Stimulated activated naive CD4-positive, alpha-beta T cell (primary cell): ENCODE measurements around the gene JSRP1.

ENCODE experiments used
- DNase-seq, 6 experiments: peaks; one replicate each; lab custom pipeline; 2025; lab: John Stamatoyannopoulos, UW

Gene JSRP1

DNA sequence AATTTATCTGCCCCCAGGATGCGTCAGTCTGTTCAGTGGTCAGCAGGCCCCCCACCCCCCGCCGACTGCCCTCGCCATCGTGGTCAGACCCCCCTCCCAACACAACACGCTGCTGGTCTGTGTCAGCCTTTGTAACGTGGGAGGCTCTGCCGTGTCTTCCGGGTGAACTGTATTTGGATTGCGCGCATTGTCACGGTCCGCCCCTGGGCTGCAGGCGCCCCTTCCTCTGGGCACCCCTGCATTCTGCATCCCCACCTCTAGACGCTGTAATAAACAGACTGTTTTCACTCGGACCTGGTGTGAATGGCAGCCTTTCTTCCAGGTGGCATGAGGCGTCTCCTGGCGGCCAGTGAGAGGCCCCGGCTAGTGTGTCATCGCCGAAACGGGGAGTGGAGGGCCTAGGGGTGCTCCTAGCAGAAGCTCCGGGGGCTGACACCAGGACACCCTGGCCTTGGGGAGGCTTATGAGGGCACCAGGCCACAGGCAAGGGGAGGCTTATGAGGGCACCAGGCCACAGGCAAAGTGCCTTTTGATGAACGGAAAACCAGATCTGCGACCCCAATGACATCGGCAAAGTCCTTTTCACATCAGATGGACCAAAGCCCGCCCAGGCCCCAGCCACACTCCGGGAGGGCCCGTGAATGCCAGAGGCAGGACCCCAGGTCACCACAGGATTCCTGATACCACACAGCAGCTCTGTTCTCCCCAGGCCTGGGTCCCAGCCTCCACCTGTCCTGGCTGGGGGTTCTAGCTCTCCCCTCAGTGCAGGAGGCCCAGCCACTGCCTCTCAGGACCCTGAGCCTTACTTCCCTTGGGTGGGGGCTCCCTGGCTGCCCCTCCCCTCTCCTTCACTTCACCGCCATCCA is 23.7 kb downstream of the JSRP1 start:
- DNase-seq, result no peak

DNA sequence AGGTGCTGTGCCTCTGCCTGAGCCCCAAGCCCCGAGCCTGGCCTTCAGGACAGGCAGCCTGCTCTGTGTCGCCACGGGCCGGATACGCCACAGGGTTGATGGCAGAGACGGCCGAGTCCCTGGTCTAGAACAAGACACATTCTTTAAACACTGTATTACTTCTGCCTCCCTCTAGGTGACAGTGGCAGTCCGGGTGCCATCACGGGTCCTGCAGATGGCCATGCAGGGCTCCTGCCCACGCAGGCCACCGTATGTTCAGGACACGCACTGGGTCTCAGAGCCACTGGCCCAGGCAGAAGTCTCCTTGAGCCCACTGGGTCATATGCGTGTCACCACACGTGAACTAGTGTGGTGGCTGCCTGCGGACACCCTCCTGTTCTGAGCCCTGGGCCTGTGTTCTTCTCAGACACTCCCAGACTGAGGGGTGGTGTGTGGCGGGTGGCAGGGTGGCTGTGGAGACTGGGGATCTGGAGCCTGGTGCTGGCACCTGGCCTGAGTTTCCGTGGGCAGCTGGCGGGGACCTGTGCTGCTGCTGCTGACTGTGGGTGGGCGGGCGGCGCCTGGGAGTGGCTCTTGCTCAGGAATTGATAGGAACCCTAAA is 24.5 kb downstream of the JSRP1 start:
- no peak for DNase-seq

DNA sequence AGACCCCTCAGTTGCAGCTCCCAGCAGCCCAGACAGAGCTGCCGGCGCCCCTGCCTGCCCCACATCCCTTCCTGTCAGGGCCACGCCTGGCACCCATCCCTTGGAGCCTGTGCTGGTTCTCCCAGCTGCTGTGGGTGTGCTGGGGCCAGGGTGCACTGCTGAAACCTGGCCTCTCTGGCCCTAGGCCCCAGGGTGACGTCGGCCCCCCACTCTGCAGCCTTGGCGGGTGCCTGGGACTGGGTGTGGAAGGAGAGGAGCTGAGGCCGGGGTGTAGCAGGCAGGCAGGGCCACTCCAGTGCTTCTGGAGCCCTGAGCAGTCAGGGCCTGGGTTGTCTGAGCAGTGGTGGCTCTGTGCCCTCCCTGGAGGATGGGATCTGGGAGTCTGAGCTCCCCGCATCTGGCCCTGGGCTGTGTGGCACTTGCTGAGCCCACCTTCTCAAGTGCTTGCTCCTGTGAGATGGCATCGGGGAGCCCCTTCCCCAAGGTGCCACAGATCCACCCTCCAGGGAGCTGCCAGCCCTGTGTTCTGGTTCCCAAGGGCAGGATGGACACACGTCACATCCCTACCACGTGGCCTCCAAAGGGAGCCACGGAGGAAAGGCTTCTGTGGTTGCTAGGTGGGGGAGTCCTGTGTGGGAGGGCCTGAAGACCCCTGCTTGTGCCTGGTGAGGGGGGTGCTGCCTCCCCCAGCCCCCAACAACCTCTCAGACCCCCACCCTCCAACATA is 25.2 kb downstream of the JSRP1 start:
- DNase-seq, result no peak

DNA sequence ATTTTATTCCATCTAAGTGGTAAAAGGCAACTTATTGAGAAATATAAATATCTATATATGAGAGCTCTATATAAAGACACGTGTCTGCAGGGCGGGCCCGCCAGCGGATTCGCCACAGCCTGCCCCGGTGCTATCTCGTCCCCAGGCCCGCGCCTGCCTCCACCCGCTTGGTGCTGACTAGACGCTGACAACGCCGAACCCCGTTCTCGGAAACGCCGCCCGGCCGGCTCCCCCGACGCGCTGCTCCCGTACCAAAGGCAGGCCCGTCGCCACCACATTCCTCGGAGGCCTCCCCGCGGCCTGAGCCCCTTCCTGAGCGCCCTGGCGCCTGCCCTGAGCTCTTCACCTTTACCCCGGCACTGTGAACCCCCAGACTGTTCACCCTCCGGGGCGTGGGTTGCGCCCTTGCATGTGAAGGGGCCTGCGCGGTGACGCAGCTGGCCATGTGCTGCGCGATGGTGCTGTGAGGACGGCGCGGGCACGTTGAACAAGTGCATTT is 26.1 kb downstream of the JSRP1 start:
- DNase-seq, result no peak

DNA sequence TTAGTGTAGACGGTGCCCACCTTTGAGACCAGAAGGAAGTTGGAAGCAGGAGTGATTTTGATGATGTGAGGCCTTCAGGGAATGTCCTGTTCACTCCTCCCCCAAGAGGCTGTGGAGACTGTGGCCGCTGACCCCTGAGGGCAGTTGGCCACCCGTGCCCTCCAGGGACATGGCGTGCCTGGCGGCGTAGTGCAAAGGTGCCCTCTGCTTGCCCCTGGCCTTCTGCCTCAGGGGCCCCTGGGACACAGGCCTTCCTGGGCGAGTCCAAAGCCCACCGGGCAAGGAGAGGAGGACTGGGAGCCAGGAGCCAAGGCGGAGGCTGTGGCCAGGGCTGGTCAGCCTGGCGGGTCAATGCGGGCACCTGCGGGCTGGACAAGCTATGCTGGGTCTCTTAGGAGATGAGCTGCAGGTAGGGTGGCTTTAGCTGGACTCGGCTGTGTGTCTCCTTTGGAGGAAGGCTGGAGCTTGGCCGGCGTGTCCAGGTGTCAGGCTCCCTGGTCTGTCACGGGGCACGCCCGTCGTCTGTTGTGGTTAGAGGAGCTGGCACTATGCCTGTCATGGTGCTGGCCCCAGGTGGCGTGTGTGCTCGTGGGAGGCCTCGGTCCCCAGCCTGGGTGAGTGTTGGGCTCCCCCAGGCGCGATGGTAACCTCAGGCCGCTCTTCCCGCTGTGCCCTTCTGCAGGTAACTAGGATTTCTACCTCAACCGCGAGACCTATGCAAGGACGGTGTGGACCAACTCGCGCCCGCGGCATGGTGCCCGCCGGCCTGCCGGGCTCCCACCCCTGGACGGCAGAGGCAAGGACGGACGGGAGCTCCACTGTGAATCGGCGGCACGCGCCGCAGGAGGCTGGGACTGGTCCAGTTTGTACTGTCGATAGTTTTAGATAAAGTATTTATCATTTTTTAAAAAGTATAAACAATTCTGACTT is 26.8 kb downstream of the JSRP1 start:
- DNase-seq, result no peak

DNA sequence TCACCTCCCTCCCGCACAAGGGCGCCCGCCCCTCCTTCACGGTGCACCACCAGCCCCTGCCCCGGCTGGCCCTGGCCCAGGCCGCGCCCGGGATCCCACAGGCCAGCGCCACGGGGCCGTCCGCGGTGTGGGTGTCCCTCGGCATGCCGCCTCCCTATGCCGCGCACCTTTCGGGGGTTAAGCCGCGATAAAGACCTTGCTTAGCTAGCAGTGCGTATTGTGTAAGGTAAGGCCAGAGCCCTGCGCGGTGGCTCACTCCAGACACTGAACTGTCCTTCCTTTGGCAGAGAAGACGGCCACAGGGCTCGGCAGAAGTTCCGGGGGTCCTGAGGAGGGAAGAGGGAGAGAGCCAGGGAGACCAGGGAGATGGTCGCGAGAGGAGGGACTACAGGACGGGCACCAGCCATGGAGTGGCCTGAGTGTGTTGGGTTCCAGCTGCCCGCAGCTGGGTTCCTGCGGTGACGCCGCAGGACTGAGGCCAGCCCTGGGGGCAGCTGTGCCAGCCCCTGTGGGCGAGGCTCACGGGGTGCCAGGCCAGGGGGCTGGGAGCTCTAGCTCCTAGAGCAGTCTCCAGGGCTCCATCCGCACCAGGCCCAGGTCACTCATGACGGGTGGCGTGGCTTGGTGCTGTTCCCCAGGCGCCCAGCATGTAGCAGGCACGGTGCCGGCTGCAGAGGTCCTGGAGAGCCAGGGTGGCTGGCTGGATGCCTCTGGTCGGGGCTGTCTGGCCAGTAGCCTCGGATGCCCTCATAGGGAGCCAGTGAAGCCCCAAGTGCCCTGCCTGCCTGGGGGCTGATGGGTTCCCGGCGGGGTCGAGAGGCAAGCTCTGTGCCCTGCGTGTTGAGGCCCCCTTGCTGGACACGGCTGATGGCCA is 27.8 kb downstream of the JSRP1 start:
- no peak for DNase-seq

DNA sequence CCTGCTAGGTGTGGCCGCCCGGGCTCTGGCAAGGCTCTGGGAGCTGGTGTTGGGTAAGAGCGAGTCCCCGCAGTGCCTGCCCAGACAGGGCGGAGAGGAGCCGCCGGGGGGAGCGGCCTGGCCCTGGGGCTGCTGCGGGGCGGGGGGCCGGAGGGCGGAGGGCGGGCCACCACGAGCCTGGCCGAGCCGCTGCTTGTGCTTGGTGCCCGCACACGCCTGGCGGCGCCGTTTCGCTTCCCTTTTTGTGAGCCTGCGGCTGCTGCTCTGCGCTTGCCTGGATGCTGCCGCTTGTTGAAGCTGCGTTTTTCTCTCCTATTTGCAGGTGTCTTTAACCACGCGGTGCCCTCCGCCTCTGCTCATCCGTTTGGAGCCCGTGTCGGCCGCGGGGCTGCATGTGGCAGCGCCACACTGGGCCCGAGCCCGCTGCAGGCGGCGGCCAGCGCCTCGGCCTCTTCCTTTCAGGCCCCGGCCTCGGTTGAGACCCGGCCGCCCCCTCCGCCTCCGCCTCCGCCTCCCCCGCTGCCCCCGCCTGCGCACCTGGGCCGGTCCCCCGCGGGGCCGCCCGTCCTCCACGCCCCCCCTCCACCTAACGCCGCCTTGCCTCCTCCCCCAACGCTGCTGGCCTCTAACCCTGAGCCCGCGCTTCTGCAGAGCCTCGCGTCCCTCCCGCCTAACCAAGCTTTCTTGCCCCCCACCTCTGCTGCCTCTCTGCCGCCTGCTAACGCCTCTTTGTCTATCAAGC is 28.6 kb downstream of the JSRP1 start:
- DNase-seq, result no peak

DNA sequence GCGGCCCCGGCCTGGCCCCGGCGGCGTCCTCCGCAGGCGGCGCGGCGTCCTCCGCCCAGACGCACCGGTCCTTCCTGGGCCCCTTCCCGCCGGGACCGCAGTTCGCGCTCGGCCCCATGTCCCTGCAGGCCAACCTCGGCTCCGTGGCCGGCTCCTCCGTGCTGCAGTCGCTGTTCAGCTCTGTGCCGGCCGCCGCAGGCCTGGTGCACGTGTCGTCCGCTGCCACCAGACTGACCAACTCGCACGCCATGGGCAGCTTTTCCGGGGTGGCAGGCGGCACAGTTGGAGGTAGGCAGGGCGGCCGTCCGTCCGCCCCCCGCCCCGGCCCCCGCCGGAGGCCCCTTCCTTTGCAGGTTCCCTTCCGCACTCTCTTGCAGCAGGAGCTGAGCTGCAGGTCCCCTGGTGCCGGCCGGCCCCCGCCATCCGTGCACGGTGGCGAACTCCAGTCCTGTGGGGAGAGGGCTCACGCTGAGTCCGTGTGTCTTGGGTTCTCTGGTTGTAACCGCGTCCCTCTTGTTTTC is 29.3 kb downstream of the JSRP1 start:
- DNase-seq, result no peak

DNA sequence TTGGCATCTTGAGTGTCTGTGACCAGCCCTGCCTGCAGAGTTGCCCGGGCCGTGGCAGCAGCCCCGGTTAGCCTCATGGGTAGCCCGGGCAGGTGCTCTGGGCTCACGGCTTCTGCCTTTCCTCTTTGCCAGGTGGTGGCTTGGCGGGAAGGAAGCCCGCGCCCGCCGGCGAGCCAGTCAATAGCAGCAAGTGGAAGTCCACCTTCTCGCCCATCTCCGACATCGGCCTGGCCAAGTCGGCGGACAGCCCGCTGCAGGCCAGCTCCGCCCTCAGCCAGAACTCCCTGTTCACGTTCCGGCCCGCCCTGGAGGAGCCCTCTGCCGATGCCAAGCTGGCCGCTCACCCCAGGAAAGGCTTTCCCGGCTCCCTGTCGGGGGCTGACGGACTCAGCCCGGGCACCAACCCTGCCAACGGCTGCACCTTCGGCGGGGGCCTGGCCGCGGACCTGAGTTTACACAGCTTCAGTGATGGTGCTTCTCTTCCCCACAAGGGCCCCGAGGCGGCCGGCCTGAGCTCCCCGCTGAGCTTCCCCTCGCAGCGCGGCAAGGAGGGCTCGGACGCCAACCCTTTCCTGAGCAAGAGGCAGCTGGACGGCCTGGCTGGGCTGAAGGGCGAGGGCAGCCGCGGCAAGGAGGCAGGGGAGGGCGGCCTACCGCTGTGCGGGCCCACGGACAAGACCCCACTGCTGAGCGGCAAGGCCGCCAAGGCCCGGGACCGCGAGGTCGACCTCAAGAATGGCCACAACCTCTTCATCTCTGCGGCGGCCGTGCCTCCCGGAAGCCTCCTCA is 30.0 kb downstream of the JSRP1 start:
- DNase-seq, result no peak

DNA sequence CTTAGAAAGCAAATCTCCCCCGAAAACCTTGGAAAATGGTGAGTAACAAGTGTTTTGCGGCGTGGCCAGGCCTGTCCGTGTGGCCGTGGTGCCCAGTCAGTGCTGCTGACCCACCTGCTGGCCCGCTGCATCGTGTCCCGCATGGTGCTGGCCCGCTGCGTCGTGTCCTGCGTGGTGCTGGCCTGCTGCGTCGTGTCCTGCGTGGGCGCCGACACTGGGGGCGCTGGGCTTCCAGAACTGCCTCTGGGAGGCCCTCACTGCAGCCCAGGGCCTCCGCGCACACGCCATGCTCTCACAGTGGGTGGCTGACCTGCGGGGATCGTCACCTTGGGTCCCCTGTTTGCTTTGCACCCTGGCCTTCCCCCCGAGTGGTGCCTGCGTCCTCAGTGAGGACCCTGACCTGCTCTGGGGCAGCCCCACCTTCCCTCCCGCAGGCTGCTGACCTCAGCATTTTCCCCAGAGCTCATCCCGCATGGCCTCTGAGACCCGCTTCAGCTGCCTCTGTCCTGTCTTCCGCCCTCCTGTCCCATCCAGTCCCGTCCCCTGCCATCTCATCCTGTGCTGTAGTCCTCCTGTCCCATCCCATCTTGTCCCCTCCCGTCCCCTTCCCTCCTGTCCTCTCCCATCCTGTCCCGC is 30.7 kb downstream of the JSRP1 start:
- no peak for DNase-seq

DNA sequence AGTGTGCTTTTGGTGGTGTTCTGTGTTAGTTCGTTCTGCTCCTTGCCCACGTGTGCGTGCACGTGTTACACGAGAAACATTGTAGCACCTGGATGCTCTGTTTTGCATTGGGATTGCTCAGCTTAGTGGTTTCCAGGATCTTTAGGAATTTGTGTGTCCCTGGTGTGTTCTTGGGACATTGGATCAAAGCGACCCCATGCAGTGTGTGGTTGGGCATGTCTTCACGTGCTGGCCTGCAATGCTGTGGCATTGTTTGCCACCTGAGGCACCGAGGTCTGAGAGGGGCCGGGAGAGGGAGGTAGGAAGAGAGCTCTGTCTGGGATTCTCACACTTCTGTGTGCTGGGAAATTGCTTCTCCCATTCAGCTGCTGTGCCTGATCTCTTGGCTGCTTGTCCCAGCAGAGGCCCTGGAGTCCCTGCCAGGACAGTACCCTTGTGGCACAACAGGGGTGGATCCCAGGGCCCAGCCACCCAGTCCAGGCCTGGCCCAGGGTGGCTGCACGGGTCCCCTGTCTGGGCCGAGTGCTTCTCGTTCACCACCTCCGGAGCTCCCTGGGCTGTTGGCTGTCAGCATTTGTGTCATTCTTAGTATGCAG is 31.4 kb downstream of the JSRP1 start:
- no peak for DNase-seq

DNA sequence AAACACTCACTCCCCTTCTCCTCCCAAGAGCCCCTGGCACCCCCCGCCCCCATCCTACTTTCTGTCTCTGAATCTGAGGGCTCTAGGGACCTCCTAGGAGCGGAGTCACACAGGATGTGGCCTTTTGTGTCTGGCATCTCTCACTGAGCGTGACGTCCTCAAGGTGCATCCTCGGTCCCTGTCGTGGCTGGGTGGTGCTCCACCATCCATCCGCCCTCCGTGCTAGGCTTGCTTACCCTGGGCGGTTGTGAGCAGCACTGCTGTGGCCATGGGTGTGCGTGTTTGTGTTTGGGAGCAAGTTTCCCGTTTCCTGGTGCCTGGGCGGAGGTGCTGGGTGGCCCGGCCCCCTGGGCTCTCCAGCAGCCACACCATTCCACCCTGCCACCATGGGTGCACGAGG is 32.3 kb downstream of the JSRP1 start:
- no peak for DNase-seq

DNA sequence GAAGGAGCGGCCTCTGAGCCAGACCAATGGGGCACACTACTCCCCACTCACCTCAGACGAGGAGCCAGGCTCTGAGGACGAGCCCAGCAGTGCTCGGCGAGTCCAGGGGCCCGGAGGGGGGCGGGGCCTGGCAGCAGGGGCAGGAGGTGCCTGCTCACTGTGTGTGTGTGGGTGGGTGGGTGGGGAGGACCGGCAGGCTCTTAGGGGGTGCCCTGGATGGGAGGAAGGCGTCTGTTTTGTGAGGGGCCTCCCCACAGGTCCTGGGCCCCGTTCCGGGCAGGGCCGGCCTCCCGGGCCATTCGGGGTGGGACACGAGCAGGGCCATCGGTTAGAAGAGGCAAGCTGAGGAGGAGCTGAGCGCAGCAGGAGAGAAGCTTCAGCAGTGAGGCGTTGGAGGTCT is 32.8 kb downstream of the JSRP1 start:
- DNase-seq, result no peak

DNA sequence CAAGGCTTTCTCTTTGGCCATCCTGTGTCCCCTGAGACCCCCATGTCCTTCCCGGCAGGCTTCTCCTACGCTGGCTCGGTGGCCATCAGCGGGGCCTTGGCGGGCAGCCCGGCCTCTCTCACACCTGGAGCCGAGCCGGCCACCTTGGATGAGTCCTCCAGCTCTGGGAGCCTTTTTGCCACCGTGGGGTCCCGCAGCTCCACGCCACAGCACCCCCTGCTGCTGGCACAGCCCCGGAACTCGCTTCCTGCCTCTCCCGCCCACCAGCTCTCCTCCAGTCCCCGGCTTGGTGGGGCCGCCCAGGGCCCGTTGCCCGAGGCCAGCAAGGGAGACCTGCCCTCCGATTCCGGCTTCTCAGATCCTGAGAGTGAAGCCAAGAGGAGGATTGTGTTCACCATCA is 34.3 kb downstream of the JSRP1 start:
- no peak for DNase-seq

DNA sequence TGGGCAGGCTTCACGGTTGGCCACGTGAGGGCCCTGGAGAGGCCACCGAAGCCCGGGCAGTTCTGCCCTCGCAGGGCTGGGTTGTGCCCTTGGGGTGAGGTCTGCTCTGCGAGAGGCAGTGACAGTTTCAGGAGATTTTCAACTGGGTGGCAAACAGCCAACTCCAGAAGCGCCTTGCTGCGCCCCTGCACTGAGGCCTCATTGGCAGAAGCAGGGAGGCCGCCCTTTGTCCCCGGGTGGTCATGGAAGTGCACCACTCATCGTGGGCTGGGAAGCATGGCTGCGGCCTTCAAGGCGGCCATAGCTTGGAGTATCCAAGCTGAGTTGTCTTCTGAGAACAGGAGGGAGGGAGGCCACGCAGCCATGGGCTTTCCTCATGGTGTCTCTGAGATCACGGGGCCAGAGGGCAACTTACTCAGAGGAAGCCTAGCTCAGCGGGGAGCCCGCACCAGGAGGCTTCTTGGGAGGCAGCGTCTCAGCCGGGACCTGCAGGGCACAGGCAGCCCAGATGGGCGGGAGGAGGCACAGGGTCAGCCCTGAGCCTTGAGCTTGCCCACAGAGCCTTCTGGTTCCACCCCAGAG is 34.9 kb downstream of the JSRP1 start:
- no peak for DNase-seq

DNA sequence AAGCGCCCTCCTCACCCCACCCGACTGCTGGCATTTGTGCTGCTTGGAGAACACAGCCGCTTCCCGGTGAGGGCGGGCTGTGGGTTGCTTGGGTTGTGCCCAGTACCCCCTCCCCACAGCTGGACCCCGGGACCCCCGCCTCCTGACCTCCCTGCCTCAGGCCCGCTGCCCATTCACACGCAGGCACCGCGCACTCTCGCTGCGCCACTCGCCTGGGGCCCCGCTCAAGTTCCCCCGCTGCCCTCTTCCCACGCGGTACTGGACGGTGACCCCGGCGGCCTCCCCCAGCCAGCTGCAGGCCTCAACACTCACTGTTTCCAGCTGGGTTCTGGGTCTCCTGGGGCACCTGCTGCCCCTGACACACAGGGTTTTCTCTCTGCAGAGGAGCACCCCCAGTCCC is 36.5 kb downstream of the JSRP1 start:
- DNase-seq, result no peak

DNA sequence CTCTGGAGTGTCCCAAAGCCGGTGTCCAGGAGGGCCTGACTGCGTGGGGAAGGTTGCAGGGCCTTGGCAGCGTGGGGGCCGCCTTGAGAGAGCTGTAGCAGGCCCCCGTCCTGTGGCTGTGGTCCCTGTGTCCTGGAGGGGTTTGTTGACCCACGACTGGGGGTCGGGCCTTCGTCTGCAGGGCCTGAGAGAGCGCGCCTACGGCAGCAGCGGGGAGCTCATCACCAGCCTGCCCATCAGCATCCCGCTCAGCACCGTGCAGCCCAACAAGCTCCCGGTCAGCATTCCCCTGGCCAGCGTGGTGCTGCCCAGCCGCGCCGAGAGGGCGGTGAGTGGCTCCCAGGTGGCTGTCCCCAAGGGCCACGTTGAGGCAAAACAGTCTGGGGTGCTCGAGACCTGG is 38.6 kb downstream of the JSRP1 start:
- no peak for DNase-seq
